Activated B cell treated with CpG ODN at 0.5 μM for 24 hours (primary cell): ENCODE measurements around the gene CSF2. TPM values are rescaled to one million over a fixed set of nuclear protein-coding genes. Genes with fewer than 3 reads are reported as not detected.

Experiments
- ATAC-seq: fragments of 200-7000 bp; cut with Tn5 transposase; one replicate; pipeline ENCODE4 v1.10.0; 2021; ENCODE audit warnings: low read depth, mild to moderate bottlenecking, moderate library complexity
- CTCF ChIA-PET: fragments of 350-600 bp; sonication (Branson Sonifier 250); formaldehyde crosslinking; loops from one replicate; lab custom pipeline; 2021; ENCODE audit warnings: antibody characterized with exemption; lab: Charles Lee
- POLR2A ChIA-PET: fragments of 350-600 bp; sonication (Branson Sonifier 250); formaldehyde crosslinking; loops from one replicate; lab custom pipeline; 2021; ENCODE audit warnings: antibody characterized with exemption; lab: Charles Lee
- DNase-seq: peaks from one replicate; pipeline ENCODE4 v3.0.0; 2022
- H3K27ac Mint-ChIP-seq: one replicate; pipeline ENCODE4 v1.8.0; 2020; ENCODE audit warnings: mixed read lengths
- H3K27me3 Mint-ChIP-seq: one replicate; pipeline ENCODE4 v1.8.0; 2021; ENCODE audit warnings: mixed read lengths
- H3K36me3 Mint-ChIP-seq: one replicate; pipeline ENCODE4 v1.8.0; 2021; ENCODE audit warnings: low read depth, mixed read lengths
- H3K4me1 Mint-ChIP-seq: one replicate; pipeline ENCODE4 v1.8.0; 2021; ENCODE audit warnings: mixed read lengths
- H3K4me3 Mint-ChIP-seq: one replicate; pipeline ENCODE4 v1.8.0; 2020; ENCODE audit warnings: mild to moderate bottlenecking, mixed read lengths
- H3K9me3 Mint-ChIP-seq: one replicate; pipeline ENCODE4 v1.8.0; 2020; ENCODE audit warnings: mixed read lengths
- intact Hi-C: fragments of 100-400 bp; cut with micrococcal nuclease; formaldehyde crosslinking; loops from one replicate; pipeline ENCODE4 v1.15.1; 2024
- total RNA-seq: library from RNA; stranded (reverse); gene quantifications from 2 replicates; pipeline ENCODE4 v1.2.3, GENCODE V29; 2022
- TF ChIP-seq, protein P1 (sequence below): fragments of 200-600 bp; IDR thresholded peaks from one replicate; pipeline ENCODE4 v1.8.0; 2022; ENCODE audit warnings: antibody characterized with exemption, mild to moderate bottlenecking

The CSF2 gene
- total RNA-seq, 1 donor from 2014 or later: not detected

DNA sequence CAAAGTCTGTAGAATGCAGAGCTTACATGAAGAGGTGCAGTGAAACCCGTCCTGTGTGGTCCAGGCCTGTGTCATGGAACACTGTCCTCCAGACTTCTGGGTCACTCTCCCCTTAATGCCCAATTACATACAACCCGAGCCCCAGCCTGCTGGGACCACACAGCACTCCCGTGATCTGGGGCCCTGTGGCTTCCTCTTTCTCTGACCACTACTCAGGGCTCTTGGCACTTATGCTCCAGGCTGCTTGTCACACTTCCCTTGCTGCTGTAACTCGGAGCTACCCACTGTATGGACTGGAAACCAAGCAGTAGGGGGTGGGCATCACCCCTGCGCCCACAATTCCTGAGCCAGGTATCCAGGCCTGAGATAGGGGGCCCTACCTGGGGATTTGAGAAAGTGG, 23.5 kb upstream of the CSF2 start:
- Mint-ChIP-seq H3K4me1 (no peaks in the 10 kb centered on the region), H3K27me3 (peaks cover 9% of the 10 kb centered on the region), H3K9me3 (no peaks in the 10 kb centered on the region), H3K4me3 (no peak overlapping the region), H3K36me3 (no peaks in the 10 kb centered on the region), H3K27ac (no peak overlapping the region)
- POLR2A ChIA-PET: no interaction called here
- TF ChIP-seq, protein P1, sequence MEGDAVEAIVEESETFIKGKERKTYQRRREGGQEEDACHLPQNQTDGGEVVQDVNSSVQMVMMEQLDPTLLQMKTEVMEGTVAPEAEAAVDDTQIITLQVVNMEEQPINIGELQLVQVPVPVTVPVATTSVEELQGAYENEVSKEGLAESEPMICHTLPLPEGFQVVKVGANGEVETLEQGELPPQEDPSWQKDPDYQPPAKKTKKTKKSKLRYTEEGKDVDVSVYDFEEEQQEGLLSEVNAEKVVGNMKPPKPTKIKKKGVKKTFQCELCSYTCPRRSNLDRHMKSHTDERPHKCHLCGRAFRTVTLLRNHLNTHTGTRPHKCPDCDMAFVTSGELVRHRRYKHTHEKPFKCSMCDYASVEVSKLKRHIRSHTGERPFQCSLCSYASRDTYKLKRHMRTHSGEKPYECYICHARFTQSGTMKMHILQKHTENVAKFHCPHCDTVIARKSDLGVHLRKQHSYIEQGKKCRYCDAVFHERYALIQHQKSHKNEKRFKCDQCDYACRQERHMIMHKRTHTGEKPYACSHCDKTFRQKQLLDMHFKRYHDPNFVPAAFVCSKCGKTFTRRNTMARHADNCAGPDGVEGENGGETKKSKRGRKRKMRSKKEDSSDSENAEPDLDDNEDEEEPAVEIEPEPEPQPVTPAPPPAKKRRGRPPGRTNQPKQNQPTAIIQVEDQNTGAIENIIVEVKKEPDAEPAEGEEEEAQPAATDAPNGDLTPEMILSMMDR: no peak
- CTCF ChIA-PET: interaction anchor here (1.3 kb wide), 1 partner anchor 13 kb away, joined by 5 read pairs; no protein-coding TSS in a partner anchor
- DNase-seq: no peak
- no peak for ATAC-seq
- intact Hi-C loops: no loop called here

DNA sequence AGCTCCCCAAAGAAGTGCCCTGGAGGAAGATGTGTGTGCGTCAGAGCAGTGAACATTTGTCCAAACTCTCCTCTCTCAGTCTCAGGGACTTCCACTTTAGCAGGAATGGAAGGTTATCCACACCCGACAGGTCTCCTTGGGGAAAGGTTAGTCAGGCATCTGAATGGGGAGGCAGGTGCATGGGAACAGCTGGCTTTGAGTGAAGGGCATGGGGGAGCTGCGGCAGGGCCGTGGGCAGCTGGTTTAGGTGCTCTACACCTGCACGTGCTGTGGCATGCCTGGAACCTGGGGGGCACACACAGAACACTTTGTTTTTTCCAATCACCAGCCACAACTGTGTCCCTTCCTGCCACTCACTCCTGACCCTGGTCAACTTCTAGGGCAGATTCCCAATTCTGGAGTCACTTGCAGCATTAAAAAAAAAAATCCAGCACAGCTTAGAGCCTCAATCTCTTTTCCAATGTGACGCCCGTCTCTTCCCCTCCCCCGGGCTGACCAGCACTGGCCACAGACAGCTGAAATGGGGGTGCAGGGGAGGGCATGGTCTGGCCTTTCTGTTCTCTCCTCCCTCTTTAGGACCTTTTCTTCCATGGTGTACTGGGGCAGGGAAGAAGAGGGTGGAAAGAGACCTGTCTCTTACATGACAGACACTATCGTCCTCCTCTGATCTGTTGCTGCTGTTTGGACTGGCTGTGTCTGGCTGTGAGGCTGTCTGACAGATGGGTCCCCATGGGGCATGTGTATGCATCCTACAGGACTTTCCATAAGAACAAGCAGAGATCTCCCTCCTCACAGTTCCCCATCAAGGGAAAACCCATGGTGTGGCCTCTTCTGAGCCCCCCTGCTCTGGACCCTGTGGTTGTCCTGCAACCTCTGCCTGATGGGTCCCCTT, 22.7 kb upstream of the CSF2 start:
- TF ChIP-seq, protein P1: no peak
- ATAC-seq (no peak), DNase-seq (no peak)
- Mint-ChIP-seq H3K27me3 (peaks cover 9% of the 10 kb centered on the region), H3K27ac (no peak overlapping the region), H3K36me3 (no peaks in the 10 kb centered on the region), H3K4me3 (no peak overlapping the region), H3K9me3 (no peaks in the 10 kb centered on the region), H3K4me1 (no peaks in the 10 kb centered on the region)
- intact Hi-C loops: no loop called here
- CTCF ChIA-PET: interaction anchor here (1.3 kb wide), 1 partner anchor 12 kb away, joined by 5 read pairs; no protein-coding TSS in a partner anchor
- POLR2A ChIA-PET: no interaction called here

DNA sequence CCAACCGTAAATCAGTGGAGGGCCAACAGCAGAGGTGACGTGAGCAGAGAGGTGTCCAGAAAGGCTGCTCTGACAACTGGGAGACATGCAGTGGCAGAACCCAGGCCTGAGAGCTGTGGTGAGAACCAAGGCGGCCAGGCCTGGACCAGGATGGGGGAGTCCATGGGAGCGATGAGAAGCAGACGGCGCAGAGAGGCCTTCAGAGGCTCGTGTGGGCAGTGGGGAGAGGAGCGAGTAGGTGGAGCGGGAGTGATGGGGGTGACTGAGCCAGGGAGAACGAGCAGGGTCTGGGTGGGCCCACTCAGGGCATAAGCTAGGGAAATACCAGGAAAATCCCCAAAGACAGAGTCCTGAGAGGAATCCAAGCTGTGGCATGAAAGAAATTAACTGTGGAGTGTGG, 21.1 kb upstream of the CSF2 start:
- CTCF ChIA-PET: interaction anchor here (1.0 kb wide), 1 partner anchor 11 kb away, joined by 3 read pairs; no protein-coding TSS in a partner anchor
- ATAC-seq: no peak
- Mint-ChIP-seq H3K27me3 (peaks cover 7% of the 10 kb centered on the region), H3K4me3 (no peak overlapping the region), H3K27ac (no peak overlapping the region), H3K9me3 (no peaks in the 10 kb centered on the region), H3K4me1 (no peaks in the 10 kb centered on the region), H3K36me3 (no peaks in the 10 kb centered on the region)
- POLR2A ChIA-PET: no interaction called here
- intact Hi-C loops: no loop called here
- TF ChIP-seq, protein P1: no peak
- DNase-seq: no peak

DNA sequence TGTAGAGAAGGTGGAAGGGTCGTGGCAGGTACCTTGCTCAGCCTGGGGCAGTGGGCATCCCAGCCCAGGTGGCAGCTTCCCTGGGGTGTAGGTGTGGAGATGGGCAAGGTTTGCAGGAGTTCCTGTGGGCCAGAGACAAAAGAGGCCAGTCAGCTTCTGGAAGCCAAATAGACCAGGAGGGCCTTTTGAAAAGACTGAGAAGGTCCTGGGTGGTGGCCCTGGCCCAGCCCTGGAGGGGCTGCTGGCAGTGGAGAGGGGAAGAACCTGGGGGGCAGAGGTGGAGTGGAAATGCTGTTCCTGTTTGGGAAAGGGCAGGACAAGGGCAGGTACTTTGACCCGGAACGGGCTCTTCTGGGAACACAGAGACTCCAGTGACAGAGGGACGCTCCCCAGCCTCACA, 20.1 kb upstream of the CSF2 start:
- Mint-ChIP-seq H3K4me1 (no peaks in the 10 kb centered on the region), H3K27ac (no peak overlapping the region), H3K36me3 (no peaks in the 10 kb centered on the region), H3K27me3 (peaks cover 7% of the 10 kb centered on the region), H3K4me3 (no peak overlapping the region), H3K9me3 (no peaks in the 10 kb centered on the region)
- POLR2A ChIA-PET: no interaction called here
- ATAC-seq: no peak
- TF ChIP-seq, protein P1: no peak
- intact Hi-C loops: no loop called here
- CTCF ChIA-PET: interaction anchor here (1.0 kb wide), 1 partner anchor 10 kb away, joined by 3 read pairs; no protein-coding TSS in a partner anchor
- no peak for DNase-seq

DNA sequence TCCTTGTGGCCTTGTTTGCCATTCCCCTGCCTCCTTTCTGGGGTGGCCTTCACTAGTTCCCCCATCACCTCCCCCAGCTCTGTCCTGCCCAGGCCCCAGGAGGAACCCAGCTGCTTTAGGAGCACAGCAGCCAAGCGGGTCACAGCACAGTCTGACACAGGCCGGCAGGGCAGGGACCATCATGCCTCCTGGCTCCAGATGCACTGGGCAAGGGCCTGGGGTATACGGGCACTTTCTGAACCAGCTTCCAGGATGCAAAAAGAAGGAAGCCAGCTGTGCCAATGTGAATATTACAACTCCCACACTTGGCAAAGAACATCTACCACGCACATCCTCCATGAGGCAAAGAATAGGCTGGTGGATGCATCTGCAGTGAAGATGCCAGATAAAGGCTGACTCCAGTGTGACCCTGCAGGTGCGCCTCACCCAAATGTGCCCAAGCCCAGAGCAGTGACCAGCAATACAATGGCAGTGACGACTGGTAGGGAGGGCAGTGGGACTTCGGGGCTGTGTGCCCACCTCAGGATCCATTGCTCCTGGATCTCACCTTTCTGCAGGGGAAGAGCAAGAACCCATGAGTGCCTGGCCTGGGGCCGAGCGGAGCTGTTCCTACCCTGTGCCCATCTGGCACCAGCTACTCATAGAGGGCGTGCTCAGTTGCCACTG, 19.4 kb upstream of the CSF2 start:
- CTCF ChIA-PET: no interaction called here
- no peak for DNase-seq

More for the DNA sequence above, 19.4 kb upstream of the CSF2 start:
- no peaks in the 10 kb centered on the region for H3K4me1 Mint-ChIP-seq
- TF ChIP-seq, protein P1: no peak
- no peak overlapping the region for H3K4me3 Mint-ChIP-seq
- no peaks in the 10 kb centered on the region for H3K9me3 Mint-ChIP-seq
- no peak for ATAC-seq
- POLR2A ChIA-PET: no interaction called here
- intact Hi-C loops: no loop called here
- no peak overlapping the region for H3K27ac Mint-ChIP-seq
- H3K27me3 Mint-ChIP-seq: peaks cover 7% of the 10 kb centered on the region
- no peaks in the 10 kb centered on the region for H3K36me3 Mint-ChIP-seq
